ENCODE data around the gene HSBP1L1.

HSBP1L1 gene

GRCh38 chr18:79964330-79965118 lies at the start of gene HSBP1L1:
Gene HSBP1L1 (plus strand): TSS chr18:79964643. CDS start chr18:79964736, 93 bp downstream.
- FAIRE-seq: no peak

DNA sequence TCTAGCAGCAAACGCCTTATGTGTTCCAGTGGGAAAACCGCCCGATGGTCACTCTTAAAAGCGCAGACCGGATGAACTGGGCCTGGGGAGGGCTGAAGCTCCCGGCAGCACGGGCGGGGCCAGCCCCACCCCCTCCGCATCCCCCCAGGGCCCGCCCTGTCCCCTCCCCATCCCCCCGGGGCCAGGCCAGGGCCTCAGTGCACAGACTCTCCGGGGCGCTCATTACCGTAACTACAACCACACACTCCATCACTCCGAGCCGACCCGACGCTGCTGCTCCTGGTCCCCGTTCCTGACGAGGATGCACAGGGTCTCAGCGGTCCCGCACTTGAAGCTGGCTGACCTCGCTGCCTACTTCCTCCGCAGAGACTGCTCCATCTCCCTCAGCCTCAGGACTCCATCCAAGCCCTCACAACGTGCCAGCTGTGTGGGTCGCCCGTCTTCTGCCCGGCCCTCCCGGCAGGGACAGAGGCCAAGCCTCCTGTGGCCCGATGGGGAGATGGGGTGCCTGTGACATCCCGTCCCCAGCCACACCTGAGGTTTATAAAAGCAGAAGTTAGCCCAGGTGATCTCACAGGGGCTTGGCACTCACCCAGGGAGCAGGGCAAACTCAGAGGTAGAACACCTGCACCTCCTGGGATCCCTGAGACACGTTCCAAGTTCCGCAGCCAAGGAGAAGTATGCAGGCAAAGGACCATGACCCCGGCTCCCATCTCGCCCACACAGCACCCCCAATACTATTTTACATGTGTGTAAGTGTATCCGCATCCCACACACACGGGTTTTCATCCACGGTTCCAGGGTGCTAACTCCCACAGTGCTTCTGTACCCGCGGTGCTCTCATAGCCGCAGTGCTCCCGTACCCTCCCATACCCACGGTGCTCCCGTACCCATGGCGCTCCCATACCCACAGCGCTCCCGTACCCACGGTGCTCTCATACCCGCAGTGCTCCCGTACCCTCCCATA lies 49.0 kb upstream of the HSBP1L1 start:
- no peak for FAIRE-seq

GRCh38 chr18:79916128-79916494 lies 48.3 kb upstream of the HSBP1L1 start:
- FAIRE-seq: no peak

DNA sequence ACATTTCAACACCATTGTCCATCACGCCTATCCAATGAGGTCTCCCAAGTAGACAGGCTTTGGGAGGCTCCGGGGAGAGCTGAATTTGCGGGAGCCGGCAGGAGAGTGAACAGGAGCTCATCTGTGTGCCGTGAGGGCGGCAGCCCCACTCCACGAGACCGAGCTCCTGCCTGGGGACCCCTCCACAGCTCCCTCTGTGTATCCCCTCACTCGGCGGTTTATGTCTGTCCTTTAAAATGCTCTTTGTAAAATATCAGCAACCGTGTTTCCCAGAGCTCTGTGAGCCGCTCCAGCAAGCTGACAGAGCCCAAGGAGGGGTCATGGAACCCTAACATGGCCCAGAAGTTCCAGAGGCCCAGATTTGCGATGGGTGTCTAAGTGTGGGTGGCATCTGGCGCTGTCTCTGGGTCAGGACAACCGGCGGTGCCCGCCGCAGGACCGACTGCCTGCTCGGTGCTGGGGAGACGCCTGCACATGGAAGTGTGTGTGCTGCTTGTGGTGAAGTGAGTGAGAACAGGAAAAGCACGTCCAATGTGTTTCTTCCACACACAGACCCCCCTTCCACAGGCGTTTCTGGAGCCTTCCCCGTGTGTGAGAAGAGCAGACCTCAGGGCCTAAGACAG lies 47.8 kb upstream of the HSBP1L1 start:
- FAIRE-seq: no peak

GRCh38 chr18:79917169-79917852 lies 47.1 kb upstream of the HSBP1L1 start:
- no peak for FAIRE-seq

- FAIRE-seq: no peak
These were observed 46.4 kb upstream of the HSBP1L1 start for GRCh38 chr18:79917853-79918614.

DNA sequence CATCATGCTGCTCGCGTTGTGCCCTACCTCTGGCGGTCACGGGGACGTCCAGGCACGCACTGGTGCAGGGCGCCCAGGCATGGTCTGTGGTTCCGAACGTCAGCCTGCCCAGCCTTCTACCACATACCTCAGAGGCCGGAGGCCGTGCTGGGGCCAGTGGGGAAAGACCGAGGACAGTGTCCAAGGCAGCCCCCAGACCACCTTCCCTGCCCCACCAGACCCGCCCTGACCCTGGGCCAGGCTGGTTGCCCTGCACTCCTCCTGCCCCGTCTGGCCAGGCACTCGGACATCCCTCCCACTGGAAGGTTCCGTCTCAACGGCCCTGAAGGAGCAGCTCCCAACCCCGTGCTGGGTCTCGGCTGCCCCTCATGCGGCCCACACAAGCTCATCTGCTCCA lies 45.8 kb upstream of the HSBP1L1 start:
- FAIRE-seq: no peak

- no peak for FAIRE-seq
These were observed 45.4 kb upstream of the HSBP1L1 start for GRCh38 chr18:79919089-79919488.

GRCh38 chr18:79921984-79922965 lies 42.2 kb upstream of the HSBP1L1 start:
- no peak for FAIRE-seq

DNA sequence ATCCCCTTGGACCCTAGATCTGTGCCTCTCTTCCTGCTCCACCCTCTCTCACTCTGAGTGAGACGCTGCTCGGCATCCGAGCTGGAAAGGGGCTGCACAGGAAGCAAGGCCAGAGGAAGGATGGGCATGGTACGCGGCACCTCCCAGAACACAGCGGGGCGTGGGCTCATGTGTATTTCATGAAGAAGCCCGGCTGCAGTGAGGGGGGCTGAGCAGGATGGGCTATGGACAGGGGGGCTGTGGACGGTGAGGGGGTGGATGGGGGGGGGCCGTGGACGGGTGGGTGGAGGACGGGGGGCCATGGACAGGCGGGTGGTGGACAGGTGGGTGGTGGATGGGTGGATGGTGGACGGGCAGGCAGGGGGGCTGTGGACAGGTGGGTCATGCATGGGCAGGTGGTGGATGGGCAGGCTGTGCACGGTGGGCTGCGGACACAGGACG lies 41.5 kb upstream of the HSBP1L1 start:
- no peak for FAIRE-seq

DNA sequence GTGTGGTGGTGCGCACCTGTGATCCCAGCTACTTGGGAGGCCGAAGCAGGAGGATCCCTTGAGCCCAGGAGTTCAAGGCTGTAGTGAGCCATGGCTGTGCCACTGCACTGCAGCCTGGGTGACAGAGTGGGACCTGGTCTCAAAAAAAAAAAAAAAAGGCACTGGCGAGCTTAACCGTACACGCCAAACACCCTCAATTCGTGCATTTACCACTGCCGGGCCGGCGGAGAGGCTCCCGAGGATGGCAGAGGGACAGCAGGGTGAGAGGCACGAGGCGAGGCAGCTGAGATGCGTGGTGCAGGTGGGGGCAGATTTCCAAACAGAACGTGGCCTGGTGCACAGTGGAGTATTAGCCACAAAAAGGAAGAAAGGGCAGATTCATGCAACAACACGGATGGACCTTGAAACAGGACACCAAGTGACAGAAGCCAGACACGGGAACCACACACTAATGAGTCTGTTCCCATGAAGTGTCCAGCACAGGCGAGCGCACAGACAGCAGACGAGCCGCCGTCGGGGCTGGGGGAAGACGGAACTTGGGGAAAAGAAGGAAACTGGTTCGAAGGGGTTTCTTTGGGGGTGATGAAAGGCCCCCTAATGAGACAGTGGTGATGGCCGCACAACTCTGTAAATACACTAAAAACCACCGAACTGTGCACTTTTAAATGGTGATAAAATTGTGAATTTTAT lies 40.4 kb upstream of the HSBP1L1 start:
- no peak for FAIRE-seq

DNA sequence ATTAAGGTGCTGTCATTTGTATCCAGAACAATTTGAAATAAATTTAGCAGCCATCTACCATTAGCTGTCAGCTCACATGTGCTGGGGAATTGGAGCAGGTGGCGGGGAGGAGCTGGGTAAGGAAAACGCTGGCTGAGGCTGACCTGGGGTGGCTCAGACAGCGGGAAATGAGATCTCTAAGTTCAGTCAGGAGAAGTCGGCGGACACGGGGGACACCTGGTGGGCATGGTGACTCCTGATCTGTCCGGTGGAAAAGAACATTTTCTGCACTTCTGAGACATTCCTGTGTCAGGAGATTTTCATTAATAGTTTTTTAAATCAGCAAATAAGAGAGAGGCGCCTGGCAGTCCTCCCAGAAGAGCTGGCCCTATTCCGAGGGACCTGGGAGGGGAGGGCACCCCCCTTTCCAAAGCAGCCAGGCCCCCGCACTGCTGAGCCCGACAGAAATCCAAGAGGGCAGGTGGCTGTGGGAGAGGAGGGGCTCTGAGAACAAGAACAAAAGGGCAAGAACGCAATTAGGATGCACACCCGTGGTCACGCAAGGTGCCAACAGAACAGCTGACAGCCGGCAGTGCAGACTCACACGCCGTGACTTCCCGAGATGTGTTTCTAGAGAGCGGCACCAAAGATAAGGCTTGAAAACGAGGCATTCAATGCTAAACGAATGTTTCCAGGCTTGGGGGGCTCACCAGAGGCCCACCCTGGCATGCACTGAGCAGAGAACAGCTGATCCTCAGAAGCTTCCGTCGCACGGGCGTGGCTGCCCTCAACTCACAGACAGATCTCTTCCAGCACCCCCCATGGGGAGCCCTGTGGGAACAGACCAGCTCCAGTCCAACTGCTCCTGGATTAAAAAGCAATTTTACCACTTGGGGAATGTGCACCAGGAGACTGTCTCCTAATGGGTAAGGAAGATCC lies 39.4 kb upstream of the HSBP1L1 start:
- FAIRE-seq: no peak

DNA sequence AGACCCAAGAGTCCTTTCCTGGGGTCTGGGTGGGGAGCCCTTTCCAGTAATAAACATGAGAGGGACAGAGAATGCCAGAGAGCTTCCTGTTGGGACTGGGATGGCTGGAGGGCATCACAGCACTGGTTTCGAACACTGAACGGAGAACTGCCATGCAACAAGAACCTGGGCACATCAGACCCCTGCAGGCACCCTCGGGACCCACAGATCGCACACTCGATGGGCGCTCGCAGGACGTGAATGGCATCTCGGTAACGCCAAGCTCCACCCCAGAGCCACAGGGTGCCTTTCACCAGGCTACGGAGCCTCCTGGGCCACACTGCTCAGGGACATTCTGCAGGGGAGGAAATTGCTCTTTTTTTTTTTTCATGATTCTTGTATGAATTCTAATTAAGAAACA lies 38.1 kb upstream of the HSBP1L1 start:
- no peak for FAIRE-seq

DNA sequence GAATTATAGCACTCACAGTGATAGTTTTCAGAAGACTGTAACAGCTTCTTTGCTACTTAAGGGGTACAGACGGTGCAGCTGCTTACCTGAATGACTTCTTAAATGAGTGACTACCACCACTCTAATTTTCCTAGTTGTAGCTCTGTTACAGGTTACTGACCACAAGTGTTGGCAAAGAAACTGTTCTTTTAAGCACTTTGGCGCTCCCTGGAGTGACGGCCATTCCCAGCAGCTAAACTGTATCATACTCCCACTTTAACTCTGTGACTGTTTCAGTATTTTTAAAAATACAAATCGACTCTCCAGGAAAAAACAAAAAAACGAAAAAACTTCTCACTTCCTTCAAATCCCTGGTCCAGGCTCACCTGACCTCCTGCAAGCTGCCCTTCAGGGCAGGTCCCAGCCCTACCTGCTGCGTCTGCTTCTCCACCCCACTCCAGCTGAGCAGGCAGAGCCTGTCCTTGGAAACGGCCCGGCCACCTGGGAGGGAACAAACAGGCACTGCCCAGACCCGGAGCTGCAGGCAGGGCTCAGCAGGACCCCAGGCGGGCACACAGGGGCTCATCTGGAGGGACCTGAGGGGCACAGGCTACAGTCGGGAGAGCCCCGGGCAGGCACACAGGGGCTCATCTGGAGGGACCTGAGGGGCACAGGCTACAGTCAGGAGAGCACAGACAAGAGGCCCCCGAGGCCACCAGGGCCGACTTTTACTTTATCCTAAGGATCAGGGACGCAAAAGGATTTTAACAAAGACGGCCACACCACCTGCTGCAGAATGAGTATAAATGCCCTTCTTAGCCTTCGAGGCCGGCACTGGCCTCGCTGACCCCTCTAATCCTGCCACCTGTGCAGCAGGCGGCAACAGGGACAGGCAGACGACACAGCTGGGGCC lies 37.5 kb upstream of the HSBP1L1 start:
- no peak for FAIRE-seq

GRCh38 chr18:79927607-79928562 lies 36.6 kb upstream of the HSBP1L1 start:
- FAIRE-seq: no peak

GRCh38 chr18:79928563-79928960 lies 35.9 kb upstream of the HSBP1L1 start:
- no peak for FAIRE-seq
